AG04449 (cell line): ENCODE data around the gene CWC27.
"Not testable (repeated sequence)": the region's sequence is repeated elsewhere in the genome, so short reads cannot be mapped to it uniquely, and the experiment has no call there.

Experiments
- CTCF ChIA-PET: fragments of 350-600 bp; formaldehyde crosslinking; extraction: SDS; loops from one replicate; lab custom pipeline; 2021; ENCODE audit warnings: antibody characterized with exemption; lab: Yijun Ruan, JAX
- POLR2A ChIA-PET: fragments of 400-600, 350-600 bp; formaldehyde crosslinking; extraction: SDS; loops from one replicate; lab custom pipeline; 2020; ENCODE audit warnings: antibody characterized with exemption, inconsistent platforms; lab: Yijun Ruan, JAX
- DNase-seq: peaks from one replicate; pipeline ENCODE4 v3.0.0-alpha.2; 2010; ENCODE audit warnings: low read depth, low spot score
- H3K4me3 ChIP-seq: 2 replicates; pipeline ENCODE4 v1.5.1; 2011; ENCODE audit warnings: low read depth, mild to moderate bottlenecking, control low read depth, low read length
- TF ChIP-seq, protein P1 (sequence below): IDR thresholded peaks from one replicate; pipeline ENCODE4 v1.5.1; 2011; ENCODE audit warnings: mild to moderate bottlenecking, moderate library complexity, low read length, control low read depth, inconsistent platforms; ENCODE audit not compliant: insufficient read depth; ENCODE audit errors: missing control alignments

Gene CWC27

DNA sequence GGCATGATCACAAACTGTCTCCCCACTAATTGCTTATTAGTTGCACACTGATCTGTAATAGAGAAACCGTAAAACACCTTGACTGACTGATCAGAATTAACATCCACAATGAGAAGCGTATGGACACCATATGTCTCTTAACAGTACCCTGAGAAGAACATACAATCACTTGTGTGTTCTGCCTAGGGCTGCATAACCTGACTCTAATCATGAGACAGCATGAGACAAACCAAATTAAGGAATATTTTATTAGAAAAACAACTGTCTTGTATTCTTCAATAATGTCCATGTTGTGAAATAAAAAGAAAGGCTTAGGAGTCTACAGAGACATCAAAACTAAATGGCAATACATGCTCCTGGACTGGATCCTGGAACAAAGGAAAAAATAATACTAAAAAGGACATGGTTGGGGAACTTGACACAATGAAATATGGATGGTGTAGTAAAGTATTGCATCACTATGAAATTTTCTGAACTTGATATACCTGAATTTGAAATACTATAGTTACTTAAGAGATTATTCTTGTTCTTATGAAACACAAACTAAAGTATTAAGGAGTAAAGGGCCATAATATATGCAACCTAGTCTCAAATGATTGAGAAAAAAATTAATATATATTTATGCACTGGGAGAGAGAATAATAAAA, 162.1 kb downstream of the CWC27 start:
- no peak overlapping the region for H3K4me3 ChIP-seq
- ChIA-PET POLR2A (no interaction called here), CTCF (no interaction called here)
- TF ChIP-seq, protein P1, sequence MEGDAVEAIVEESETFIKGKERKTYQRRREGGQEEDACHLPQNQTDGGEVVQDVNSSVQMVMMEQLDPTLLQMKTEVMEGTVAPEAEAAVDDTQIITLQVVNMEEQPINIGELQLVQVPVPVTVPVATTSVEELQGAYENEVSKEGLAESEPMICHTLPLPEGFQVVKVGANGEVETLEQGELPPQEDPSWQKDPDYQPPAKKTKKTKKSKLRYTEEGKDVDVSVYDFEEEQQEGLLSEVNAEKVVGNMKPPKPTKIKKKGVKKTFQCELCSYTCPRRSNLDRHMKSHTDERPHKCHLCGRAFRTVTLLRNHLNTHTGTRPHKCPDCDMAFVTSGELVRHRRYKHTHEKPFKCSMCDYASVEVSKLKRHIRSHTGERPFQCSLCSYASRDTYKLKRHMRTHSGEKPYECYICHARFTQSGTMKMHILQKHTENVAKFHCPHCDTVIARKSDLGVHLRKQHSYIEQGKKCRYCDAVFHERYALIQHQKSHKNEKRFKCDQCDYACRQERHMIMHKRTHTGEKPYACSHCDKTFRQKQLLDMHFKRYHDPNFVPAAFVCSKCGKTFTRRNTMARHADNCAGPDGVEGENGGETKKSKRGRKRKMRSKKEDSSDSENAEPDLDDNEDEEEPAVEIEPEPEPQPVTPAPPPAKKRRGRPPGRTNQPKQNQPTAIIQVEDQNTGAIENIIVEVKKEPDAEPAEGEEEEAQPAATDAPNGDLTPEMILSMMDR: no peak
- no peak for DNase-seq

DNA sequence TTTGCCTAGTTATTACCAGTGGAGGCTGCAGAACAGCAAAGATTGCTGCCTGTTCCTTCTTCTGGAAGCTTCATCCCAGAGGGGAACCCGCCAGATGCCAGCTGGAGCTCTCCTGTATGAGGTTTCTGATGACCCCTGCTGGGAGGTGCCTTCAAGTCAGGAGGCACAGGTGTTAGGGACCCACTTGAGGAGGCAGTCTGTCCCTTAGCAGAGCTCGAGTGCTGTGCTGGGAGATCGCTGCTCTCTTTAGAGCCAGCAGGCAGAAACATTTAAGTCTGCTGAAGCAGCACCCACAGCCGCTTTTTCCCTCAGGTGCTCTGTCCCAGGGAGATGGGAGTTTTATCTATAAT, 170.7 kb downstream of the CWC27 start:
- POLR2A ChIA-PET, DNase-seq: not testable (repeated sequence)

DNA sequence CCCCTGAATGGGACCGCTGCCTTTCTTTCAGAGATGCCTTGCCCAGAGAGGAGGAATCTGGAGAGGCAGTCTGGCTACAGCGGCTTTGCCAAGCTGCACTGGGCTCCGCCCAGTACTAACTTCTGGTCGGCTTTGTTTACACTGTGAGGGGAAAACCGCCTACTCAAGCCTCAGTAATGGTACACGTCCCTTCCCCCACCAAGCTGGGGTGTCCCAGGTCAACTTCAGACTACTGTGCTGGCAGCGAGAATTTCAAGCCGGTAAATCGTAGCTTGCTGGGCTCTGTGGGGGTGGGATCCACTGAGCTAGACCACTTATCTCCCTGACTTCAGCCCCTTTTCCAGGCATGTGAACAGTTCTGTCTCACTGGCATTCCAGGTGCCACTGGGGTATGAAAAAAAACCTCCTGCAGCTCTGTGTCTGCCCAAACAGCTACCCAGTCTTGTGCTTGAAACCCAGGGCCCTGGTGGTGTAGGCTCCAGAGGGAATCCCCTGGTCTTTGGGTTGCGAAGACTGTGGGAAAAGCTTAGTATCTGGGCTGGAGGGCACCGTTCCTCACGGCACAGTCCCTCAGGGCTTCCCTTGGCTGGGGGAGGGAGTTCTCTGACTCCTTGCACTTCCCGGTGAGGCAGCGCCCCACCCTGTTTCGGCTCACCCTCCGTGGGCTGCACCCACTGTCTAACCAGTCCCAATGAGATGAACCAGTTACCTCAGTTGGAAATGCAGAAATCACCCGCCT, 171.2 kb downstream of the CWC27 start:
- no peak for DNase-seq
- TF ChIP-seq, protein P1: no peak
- H3K4me3 ChIP-seq: no peak overlapping the region
- POLR2A ChIA-PET: no interaction called here
- CTCF ChIA-PET: interaction anchor here (1.2 to 1.5 kb wide), 2 partner anchors 10 to 23 kb away, joined by 4 to 5 read pairs; no protein-coding TSS in a partner anchor

More for the DNA sequence above, 170.7 kb downstream of the CWC27 start:
- H3K4me3 ChIP-seq, CTCF ChIA-PET: not testable (repeated sequence)

DNA sequence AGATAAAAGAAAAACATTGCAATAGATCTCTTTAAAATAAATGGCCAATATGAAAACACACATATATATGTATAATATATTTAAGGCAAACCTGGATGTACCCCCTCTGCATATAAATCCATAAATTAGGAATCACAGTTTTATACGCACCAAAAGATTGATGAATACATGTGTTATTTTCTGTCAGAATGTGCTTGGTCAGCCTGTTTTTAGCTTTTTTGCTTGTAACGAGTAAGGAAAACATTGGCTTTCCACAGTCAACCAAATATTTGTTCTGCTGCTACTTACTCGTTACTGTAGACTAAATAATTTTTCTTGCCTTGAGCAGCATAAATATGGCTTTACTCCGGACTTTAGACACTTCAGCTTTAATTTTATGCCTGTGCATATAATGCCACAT, 173.7 kb downstream of the CWC27 start:
- TF ChIP-seq, protein P1: no peak

DNA sequence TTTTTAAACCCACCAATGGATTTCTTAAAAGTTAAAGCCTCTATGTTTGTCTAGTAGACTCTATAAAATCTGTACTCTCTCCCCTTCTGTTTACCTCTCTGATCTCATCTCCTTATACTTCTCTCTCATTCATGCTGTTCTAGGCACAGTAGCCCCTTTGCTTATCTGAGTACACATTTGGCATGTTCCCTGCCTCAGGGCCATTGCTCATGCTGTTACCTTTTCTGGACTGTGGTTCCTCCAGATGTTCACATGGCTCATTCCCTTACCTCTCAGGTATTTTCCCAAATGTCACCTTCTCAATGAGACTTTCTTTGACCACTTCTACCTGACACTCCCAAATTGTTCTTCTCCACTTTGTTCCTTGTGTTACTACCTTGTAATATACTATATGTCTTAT, 176.1 kb downstream of the CWC27 start:
- ChIA-PET CTCF (interaction anchor here (1.1 to 1.2 kb wide), 2 partner anchors 12 to 134 kb away, joined by 3 read pairs; no protein-coding TSS in a partner anchor), POLR2A (no interaction called here)
- TF ChIP-seq, protein P1: no peak
- H3K4me3 ChIP-seq: no peak overlapping the region
- no peak for DNase-seq

More for the DNA sequence above, 173.7 kb downstream of the CWC27 start:
- no peak for DNase-seq
- H3K4me3 ChIP-seq: no peak overlapping the region
- ChIA-PET POLR2A (no interaction called here), CTCF (no interaction called here)

DNA sequence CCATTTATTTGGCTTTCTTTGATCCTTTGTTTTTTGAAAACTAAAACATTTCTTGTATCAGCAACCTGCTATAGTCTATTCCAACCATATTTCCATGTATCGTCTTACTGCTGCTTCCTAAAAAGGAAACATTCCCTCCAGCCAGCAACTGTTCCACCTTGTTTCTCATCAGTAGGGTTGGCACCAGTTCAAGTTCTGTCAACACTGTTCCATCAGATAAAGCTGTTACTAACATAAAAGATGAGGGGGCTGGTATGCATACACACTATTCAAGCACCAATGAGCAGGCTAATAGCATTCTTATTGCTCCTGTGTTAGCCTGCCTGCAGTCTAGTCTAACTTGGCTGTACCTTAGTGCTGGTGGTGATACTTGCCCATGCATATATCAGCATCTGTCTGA, 178.3 kb downstream of the CWC27 start:
- POLR2A ChIA-PET: no interaction called here
- TF ChIP-seq, protein P1: no peak
- CTCF ChIA-PET: interaction anchor here (0.9 to 2.1 kb wide), 3 partner anchors 9 to 538 kb away, joined by 3 to 6 read pairs (median 5); no protein-coding TSS in a partner anchor
- no peak for DNase-seq
- no peak overlapping the region for H3K4me3 ChIP-seq
